K562 (cell line): Measurements from ENCODE around the gene TYW1. TPM values are rescaled to one million over a fixed set of nuclear protein-coding genes. Genes with fewer than 3 reads are reported as not detected.
"Not testable (repeated sequence)": the region's sequence is repeated elsewhere in the genome, so short reads cannot be mapped to it uniquely, and the experiment has no call there.

ENCODE experiments used
- ATAC-seq: fragments of 200-7000 bp; cut with Tn5 transposase; 3 replicates; pipeline ENCODE4 v1.9.1; 2020; ENCODE audit warnings: moderate library complexity
- BruUV-seq: library from RNA; stranded (reverse); fragments of 400-500 nt; replicated peaks from 2 replicates; lab custom pipeline; 2021; lab: Mats Ljungman, UMichigan
- CTCF ChIA-PET: fragments of 300-600 bp; formaldehyde crosslinking; extraction: SDS; loops from one replicate; lab custom pipeline; 2021; ENCODE audit warnings: low intra/inter-chr PET ratio; lab: Yijun Ruan, JAX
- POLR2A ChIA-PET: fragments of 300-600, 350-650 bp; sonication (Branson Sonifier 250); formaldehyde crosslinking; extraction: SDS; loops from one replicate; lab custom pipeline; 2021; ENCODE audit warnings: antibody characterized with exemption, inconsistent platforms; lab: Yijun Ruan, JAX
- DNase-seq, 4 experiments: peaks; one replicate each; pipeline versions ENCODE4 v3.0.0 to v3.0.0-alpha.2; 2011 to 2018; ENCODE audit warnings: low spot score in 3 of 4, mixed read lengths in 3 of 4; ENCODE audit errors: extremely low read depth in 1 of 4
- FAIRE-seq: peaks from 2 replicates; lab custom pipeline; 2011; peaks lifted over from hg19 to GRCh38; lab: Jason Lieb, UNC
- H2AFZ ChIP-seq: 2 replicates; pipeline ENCODE4 v1.6.0; 2011; ENCODE audit warnings: low read depth, low read length, control low read depth, inconsistent platforms
- H3K27ac ChIP-seq: fragments of 200-600 bp; 3 replicates; pipeline ENCODE4 v1.8.0; 2011; ENCODE audit warnings: low read depth, mild to moderate bottlenecking, control low read depth, inconsistent platforms, low read length, moderate library complexity, mixed read lengths; ENCODE audit errors: extremely low read depth
- H3K27me3 ChIP-seq, 2 experiments: fragments of 300-600 bp in 1 of 2; 2 replicates in 1 of 2; 3 replicates in 1 of 2; pipeline versions ENCODE4 v1.6.0 to v1.8.0; 2011; ENCODE audit warnings: inconsistent platforms in 2 of 2, low read length in 2 of 2, mild to moderate bottlenecking in 1 of 2, mixed read lengths in 1 of 2, moderate library complexity in 1 of 2; ENCODE audit not compliant: control insufficient read depth in 2 of 2, insufficient read depth in 2 of 2
- H3K36me3 ChIP-seq: fragments of 300-600 bp; 3 replicates; pipeline ENCODE4 v1.8.0; 2011; ENCODE audit warnings: mild to moderate bottlenecking, low read length, inconsistent platforms; ENCODE audit not compliant: control insufficient read depth, insufficient read depth
- H3K4me1 ChIP-seq, 2 experiments: fragments of 200-600 bp in 1 of 2; replicated peaks in 1 of 2; 2 replicates in 1 of 2; 3 replicates in 1 of 2; pipeline versions ENCODE4 v1.5.1 to v1.8.0; 2011; ENCODE audit warnings: inconsistent platforms in 2 of 2, low read length in 2 of 2, mild to moderate bottlenecking in 1 of 2, mixed read lengths in 1 of 2, moderate library complexity in 1 of 2; ENCODE audit not compliant: control insufficient read depth in 2 of 2, insufficient read depth in 2 of 2
- H3K4me2 ChIP-seq: 2 replicates; pipeline ENCODE4 v1.6.1; 2011; ENCODE audit warnings: low read length, control low read depth, inconsistent platforms, mixed read lengths; ENCODE audit not compliant: insufficient read depth
- H3K4me3 ChIP-seq: fragments of 200-600 bp; sonication (generic), shearing (Covaris generic); 2 replicates; pipeline ENCODE4 v1.5.1; 2016; ENCODE audit warnings: control low read depth, inconsistent platforms
- H3K79me2 ChIP-seq: fragments of 200-600 bp; 3 replicates; pipeline ENCODE4 v1.8.0; 2011; ENCODE audit warnings: low read length, inconsistent platforms; ENCODE audit not compliant: control insufficient read depth, insufficient read depth
- H3K9ac ChIP-seq, 2 experiments: 2 replicates each; pipeline versions ENCODE4 v1.6.0 to v1.6.1; 2011; ENCODE audit warnings: low read depth in 2 of 2, low read length in 2 of 2, control low read depth in 1 of 2, inconsistent platforms in 1 of 2, mild to moderate bottlenecking in 1 of 2, mixed read lengths in 1 of 2; ENCODE audit not compliant: insufficient read depth in 1 of 2
- H3K9me1 ChIP-seq: one replicate; pipeline ENCODE4 v1.6.0; 2011; ENCODE audit warnings: inconsistent platforms, mild to moderate bottlenecking, low read length, moderate library complexity; ENCODE audit not compliant: control insufficient read depth, insufficient read depth
- H3K9me3 ChIP-seq: replicated peaks from 2 replicates; pipeline ENCODE4 v1.5.1; 2011; ENCODE audit warnings: low read depth, low read length, inconsistent platforms; ENCODE audit not compliant: control insufficient read depth, insufficient read depth
- H4K20me1 ChIP-seq: replicated peaks from 2 replicates; pipeline ENCODE4 v1.6.1; 2011; ENCODE audit warnings: low read length, inconsistent platforms, mixed read lengths; ENCODE audit not compliant: control insufficient read depth, insufficient read depth
- ZNF232 ChIP-seq: sonication (generic); formaldehyde crosslinking; IDR thresholded peaks from 2 replicates; pipeline ENCODE4 v1.8.0; 2022; ENCODE audit warnings: mild to moderate bottlenecking, missing genetic modification reagents
- WGBS: fragments of 100-300 bp; shearing (Covaris generic); methylation state at CpG from one replicate; pipeline ENCODE4 v1.1.6; 2016; ENCODE audit warnings: low coverage, mixed read lengths; ENCODE audit not compliant: insufficient coverage; ENCODE audit errors: missing lambda C conversion rate; 5-methylcytosine and 5-hydroxymethylcytosine counted together
- in situ Hi-C: fragments of 300-500 bp; cut with MboI; formaldehyde crosslinking; loops from 4 replicates; pipeline ENCODE4 v1.15.0; 2018; ENCODE audit warnings: inconsistent platforms, mixed read lengths
- intact Hi-C: fragments of 100-400 bp; cut with micrococcal nuclease; formaldehyde crosslinking; loops from 2 replicates; pipeline ENCODE4 v1.14.2; 2022
- polyA plus RNA-seq, 8 experiments: library from polyadenylated mRNA; depleted of rRNA in 4 of 8; stranded (reverse) in 5 of 8; unstranded in 3 of 8; fragments of >200 nt; fragmentation: Nextera tagmentation in 2 of 8; fragmentation: Illumina TruSeq in 1 of 8; extraction: Ambion mirVana in 2 of 8; extraction: Trizol in 1 of 8; gene quantifications; 2 replicates each; pipeline versions ENCODE4 v1.2.1 to v1.2.3, GENCODE V29; 2011 to 2014; ENCODE audit warnings: inconsistent platforms in 1 of 8, missing spikeins in 1 of 8
- total RNA-seq, 7 experiments: library from RNA; depleted of rRNA in 6 of 7; stranded (reverse); fragments of >200 nt in 6 of 7; fragmentation: Illumina TruSeq in 2 of 7; extraction: Trizol in 2 of 7; gene quantifications; 2 replicates each; pipeline versions ENCODE4 v1.2.1 to v1.2.3, GENCODE V29; 2011 to 2021; ENCODE audit warnings: low replicate concordance in 1 of 7

Gene TYW1
- total and polyA plus RNA-seq, 9 of the 15 experiments (the other 6 are each of a cell fraction or from before 2014, with no cell fraction given): 17.4 to 32.0 (median 26.2) TPM

- CTCF ChIA-PET: no interaction called here
- no peaks in the 10 kb centered on the region; the same call in none of the 3 replicates for H3K79me2 ChIP-seq
- H3K27me3 ChIP-seq: no peaks in the 10 kb centered on the region
- POLR2A ChIA-PET: no interaction called here
- BruUV-seq: no TSS peak
- ATAC-seq (no peak), FAIRE-seq (no peak)
- H3K9me3 ChIP-seq: no peaks in the 10 kb centered on the region
- H3K36me3 ChIP-seq: peaks cover 13% of the 10 kb centered on the region; the same call in 1 of the 3 replicates
- H4K20me1 ChIP-seq: no peaks in the 10 kb centered on the region; the same call in 1 of the 2 replicates
- no peak overlapping the region for H3K4me3 ChIP-seq
- H3K4me2 ChIP-seq: no peak overlapping the region
- peaks cover 7 to 10% of the 10 kb centered on the region in 2 experiments; a peak in 4 of 5 replicates for H3K4me1 ChIP-seq
- TF ChIP-seq ZNF232 (CRISPR knock-in tag): no peak
- TF ChIP-seq, all 486 proteins: peak for 0
- H3K9me1 ChIP-seq: no peaks in the 10 kb centered on the region
- H3K9ac ChIP-seq: no peak overlapping the region
- in situ Hi-C loops (no loop called here), intact Hi-C loops (loop anchor here (10.0 kb wide), 1 partner anchor 59 kb away; no protein-coding TSS in a partner anchor)
- no peak overlapping the region for H2AFZ ChIP-seq
- 80% methylated on average over 4 of the region's 4 CpGs for WGBS
- DNase-seq: no peak
- H3K27ac ChIP-seq: no peak overlapping the region
Measured at GRCh38 chr7:67045496-67045995, 48.9 kb downstream of the TYW1 start.

- DNase-seq, H3K9me1 ChIP-seq, H3K27me3 ChIP-seq, H3K9ac ChIP-seq, FAIRE-seq, POLR2A ChIA-PET, H3K27ac ChIP-seq, H3K9me3 ChIP-seq, H3K79me2 ChIP-seq, ATAC-seq, H3K4me3 ChIP-seq, CTCF ChIA-PET, H3K4me2 ChIP-seq, H4K20me1 ChIP-seq, in situ Hi-C loops, H2AFZ ChIP-seq, BruUV-seq: not testable (repeated sequence)
- peaks cover 7 to 10% of the 10 kb centered on the region in 2 experiments; a peak in 4 of 5 replicates for H3K4me1 ChIP-seq
- 61% methylated on average over 2 of the region's 2 CpGs for WGBS
- peaks cover 20% of the 10 kb centered on the region; the same call in 1 of the 3 replicates for H3K36me3 ChIP-seq
- intact Hi-C loops: loop anchor here (10.0 kb wide), 1 partner anchor 58 kb away; no protein-coding TSS in a partner anchor
Measured at GRCh38 chr7:67046819-67047218, 50.2 kb downstream of the TYW1 start.

GRCh38 chr7:67049908-67050307, 53.3 kb downstream of the TYW1 start:
- ATAC-seq, CTCF ChIA-PET, H3K4me3 ChIP-seq, H3K9ac ChIP-seq, BruUV-seq, in situ Hi-C loops, H3K9me3 ChIP-seq, H3K4me1 ChIP-seq, H3K9me1 ChIP-seq, H3K4me2 ChIP-seq, H2AFZ ChIP-seq, POLR2A ChIA-PET, H3K27me3 ChIP-seq, DNase-seq, H4K20me1 ChIP-seq, H3K27ac ChIP-seq, H3K79me2 ChIP-seq: not testable (repeated sequence)
- FAIRE-seq: peak; percentile 29
- intact Hi-C loops: loop anchor here (10.0 kb wide), 1 partner anchor 55 kb away; no protein-coding TSS in a partner anchor
- H3K36me3 ChIP-seq: peaks cover 13% of the 10 kb centered on the region; the same call in 1 of the 3 replicates
- WGBS: 96% methylated on average over 2 of the region's 2 CpGs
